ENCODE data around the gene EHMT1.

EHMT1 gene

GRCh38 chr9:137761032-137761431, 142.2 kb downstream of the EHMT1 start:
- TF ChIP-seq, protein P1, sequence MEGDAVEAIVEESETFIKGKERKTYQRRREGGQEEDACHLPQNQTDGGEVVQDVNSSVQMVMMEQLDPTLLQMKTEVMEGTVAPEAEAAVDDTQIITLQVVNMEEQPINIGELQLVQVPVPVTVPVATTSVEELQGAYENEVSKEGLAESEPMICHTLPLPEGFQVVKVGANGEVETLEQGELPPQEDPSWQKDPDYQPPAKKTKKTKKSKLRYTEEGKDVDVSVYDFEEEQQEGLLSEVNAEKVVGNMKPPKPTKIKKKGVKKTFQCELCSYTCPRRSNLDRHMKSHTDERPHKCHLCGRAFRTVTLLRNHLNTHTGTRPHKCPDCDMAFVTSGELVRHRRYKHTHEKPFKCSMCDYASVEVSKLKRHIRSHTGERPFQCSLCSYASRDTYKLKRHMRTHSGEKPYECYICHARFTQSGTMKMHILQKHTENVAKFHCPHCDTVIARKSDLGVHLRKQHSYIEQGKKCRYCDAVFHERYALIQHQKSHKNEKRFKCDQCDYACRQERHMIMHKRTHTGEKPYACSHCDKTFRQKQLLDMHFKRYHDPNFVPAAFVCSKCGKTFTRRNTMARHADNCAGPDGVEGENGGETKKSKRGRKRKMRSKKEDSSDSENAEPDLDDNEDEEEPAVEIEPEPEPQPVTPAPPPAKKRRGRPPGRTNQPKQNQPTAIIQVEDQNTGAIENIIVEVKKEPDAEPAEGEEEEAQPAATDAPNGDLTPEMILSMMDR (conservative IDR thresholded peaks at IDR 0.05), result no peak
- no peak overlapping the region for H3K27ac ChIP-seq

- H3K27ac ChIP-seq, result no peak overlapping the region
- TF ChIP-seq, protein P1 (conservative IDR thresholded peaks at IDR 0.05), result no peak
These were observed 143.0 kb downstream of the EHMT1 start for GRCh38 chr9:137761793-137762192.

- no peak overlapping the region for H3K27ac ChIP-seq
These were observed 143.7 kb downstream of the EHMT1 start for GRCh38 chr9:137762414-137763061.

GRCh38 chr9:137763271-137763955, 144.6 kb downstream of the EHMT1 start:
- TF ChIP-seq, protein P1 (conservative IDR thresholded peaks at IDR 0.05), result no peak
- no peak overlapping the region for H3K27ac ChIP-seq

More at GRCh38 chr9:137762414-137763061, 143.7 kb downstream of the EHMT1 start:
- TF ChIP-seq, protein P1 (conservative IDR thresholded peaks at IDR 0.05), result no peak

- TF ChIP-seq, protein P1 (conservative IDR thresholded peaks at IDR 0.05), result no peak
- no peak overlapping the region for H3K27ac ChIP-seq
These were observed 145.4 kb downstream of the EHMT1 start for GRCh38 chr9:137764171-137764671.

DNA sequence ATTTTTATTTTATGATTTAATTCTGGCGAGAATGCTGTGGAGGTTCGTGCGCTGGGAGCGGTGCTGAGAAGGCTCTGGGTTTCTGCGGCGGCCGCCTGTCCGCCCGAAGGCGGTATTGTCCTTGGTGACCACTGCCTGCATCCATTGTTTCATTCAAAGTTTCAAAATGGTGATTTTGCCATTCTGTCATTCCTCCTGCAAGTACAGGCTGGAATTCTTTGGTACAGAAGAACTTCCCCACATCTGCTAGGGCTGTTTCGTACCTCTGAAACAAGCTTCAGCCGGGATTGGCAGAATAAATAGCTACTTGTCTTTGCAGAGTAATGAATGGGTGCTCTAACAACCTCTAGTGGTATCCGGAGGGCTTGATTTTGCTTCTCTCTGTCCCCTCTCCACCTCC, 146.2 kb downstream of the EHMT1 start:
- no peak overlapping the region for H3K27ac ChIP-seq
- TF ChIP-seq, protein P1 (conservative IDR thresholded peaks at IDR 0.05), result no peak

GRCh38 chr9:137765536-137765935, 146.7 kb downstream of the EHMT1 start:
- TF ChIP-seq, protein P1 (conservative IDR thresholded peaks at IDR 0.05), result no peak
- no peak overlapping the region for H3K27ac ChIP-seq
